CD4-positive, alpha-beta T cell treated with Interferon alpha-2 for 1 hour (primary cell): ENCODE results near the gene ARAP3.
"Not testable (repeated sequence)": the region's sequence is repeated elsewhere in the genome, so short reads cannot be mapped to it uniquely, and the experiment has no call there.

Experiments used
- DNase-seq, 2 donors: peaks; one replicate each; pipeline ENCODE4 v3.0.0-alpha.2; 2020 to 2022

The ARAP3 gene

DNA sequence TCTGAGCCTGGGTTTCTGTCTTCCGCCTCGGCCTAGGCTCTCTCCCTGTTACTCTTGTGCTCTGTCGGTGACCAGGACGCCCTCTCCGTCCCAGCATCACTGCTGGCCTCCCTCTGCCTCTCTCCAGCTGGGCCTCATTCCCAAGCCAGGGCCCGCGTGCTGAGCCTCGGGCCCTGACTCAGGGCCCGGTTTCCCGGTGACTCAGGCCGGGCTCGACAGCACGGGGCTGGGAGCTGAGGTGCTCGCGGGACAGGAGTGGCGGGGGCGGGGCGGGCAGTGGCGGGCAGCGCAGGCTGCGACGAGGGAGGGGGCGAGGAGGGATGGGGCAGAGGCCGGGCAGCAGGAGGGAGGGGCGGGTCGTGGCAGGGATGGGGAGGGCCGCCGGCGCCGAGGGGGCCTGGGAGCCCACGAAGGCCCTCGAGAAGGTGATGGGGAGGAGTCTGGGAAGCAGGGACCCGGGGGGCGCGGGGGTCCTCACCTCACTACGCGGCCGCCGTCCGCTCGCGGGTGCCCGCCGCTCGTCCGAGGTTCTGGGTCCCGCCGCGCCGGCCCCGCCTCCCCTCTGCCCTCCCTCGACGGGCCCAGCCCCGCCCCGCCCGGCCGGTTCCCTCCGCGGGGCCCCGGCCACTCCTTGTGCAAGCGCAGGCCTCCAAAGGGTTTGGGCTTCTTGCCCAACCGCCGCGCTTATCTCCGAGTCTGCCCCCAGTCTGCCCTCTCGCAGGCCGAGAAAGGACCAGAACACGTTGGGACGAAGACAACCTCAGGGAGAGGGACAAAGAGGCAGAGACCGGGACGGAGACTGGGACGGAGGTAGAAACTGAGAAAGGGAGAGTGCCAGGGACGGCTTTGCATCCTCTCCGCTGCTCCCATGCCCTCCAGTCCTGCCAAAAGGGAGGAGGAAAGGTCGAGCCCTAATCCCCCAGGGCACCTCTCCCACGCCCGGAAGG is at the start of gene ARAP3:
TSS of gene ARAP3 (minus strand) at position 536 of the 947 bp plus-strand sequence. CDS start 1,744 bp downstream, outside the sequence.
- DNase-seq, result peak; percentile 47 to 53

GRCh38 chr5:141729387-141730006 is 47.5 kb upstream of the ARAP3 start:
- no peak for DNase-seq

DNA sequence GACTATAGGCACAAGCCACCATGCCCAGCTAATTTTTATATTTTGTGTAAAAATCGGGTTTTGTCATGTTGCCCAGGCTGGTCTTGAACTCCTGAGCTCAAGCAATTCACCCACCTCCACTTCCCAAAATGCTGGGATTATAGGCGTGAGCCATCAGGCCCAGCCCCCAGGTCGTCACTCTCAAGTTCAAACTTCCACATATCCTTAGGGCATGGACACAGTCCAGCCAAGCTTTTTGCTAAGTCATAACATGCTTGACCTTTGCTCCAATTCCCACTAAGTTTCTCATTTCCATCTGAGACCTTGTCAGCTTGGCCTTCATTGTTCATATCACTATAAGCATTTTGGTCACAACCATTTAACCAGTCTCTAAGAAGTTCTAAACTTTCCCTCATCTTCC is 43.9 kb upstream of the ARAP3 start:
- no peak for DNase-seq

GRCh38 chr5:141725174-141725573 is 43.1 kb upstream of the ARAP3 start:
- DNase-seq, result not testable (repeated sequence)

DNA sequence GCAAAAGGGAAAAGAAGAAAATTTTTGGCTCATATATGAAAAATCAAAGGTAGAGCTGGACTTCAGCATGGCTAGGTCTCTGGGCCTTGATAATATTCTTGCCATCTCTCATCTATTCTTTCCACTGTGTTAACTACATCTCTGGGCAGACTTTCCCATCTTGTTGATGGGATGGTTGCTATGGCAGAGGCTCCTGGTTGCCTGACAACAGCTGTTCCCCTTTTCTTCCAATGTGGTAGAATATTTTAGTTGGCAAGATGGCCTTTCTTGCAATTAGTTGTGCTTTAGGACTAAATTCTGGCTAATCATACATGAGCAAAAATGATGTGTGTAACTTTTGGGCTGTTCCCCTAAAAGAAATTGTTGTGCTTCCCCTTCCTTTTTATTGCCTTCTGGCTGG is 40.2 kb upstream of the ARAP3 start:
- no peak for DNase-seq

DNA sequence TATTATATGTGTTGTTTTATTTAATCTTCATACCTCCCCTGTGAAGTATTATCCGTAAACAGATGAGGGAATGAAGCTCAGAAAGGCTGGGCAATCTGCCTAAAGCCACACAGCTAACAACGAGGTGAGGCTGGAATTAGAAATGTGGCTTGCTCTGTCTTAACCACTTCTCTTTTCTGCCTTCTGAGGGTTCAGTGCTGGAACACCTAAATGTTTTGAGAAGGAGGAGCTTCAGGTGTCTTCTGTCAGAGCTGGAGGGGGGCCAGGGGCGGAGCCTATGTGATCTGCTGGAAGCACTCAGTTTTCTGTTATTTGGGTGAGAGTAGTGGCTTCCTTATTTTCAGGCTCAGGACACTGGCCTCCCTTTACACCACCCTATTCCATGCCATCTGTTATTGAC is 35.0 kb upstream of the ARAP3 start:
- no peak for DNase-seq

- DNase-seq, result no peak
These were observed 34.4 kb upstream of the ARAP3 start for GRCh38 chr5:141716468-141716867.

GRCh38 chr5:141716009-141716408 is 34.0 kb upstream of the ARAP3 start:
- no peak for DNase-seq

GRCh38 chr5:141715346-141715905 is 33.4 kb upstream of the ARAP3 start:
- DNase-seq, result no peak

DNA sequence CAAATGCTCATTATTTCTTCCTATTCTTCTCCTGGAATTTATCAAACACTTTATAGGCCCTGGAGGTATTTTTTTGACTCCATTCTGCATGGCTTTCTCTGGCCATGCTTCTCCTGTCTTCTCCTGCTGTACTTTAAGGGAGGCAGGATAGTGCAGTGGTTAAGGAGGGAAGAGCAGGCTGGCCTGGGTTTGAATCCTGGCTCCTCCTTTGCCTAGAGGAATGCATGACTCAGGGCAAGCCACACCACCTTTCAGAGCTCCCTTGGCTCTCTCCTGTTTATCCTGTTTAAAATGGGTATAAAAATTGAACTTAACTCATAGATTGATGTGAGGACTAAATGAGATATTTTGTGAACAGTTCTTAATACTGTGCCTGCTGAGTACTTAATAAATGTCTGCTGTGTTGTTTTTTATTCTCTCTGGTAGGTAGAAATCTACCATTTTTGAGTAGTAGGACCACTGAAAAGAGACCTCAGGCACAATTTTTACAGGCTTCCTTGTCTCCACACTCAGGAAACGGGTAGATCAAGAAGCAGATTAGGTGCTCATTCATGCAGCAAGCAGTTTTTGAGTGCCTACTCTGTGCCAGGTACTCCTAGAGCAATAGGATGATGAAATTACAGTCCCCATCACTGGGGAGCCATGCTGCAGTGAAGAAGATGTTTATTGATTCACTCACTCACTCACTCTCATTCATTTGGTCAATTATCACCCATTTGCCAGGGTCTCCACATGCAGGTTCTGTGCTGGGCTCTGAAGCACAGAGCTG is 32.7 kb upstream of the ARAP3 start:
- DNase-seq, result no peak

GRCh38 chr5:141713616-141714309 is 31.7 kb upstream of the ARAP3 start:
- DNase-seq, result no peak

DNA sequence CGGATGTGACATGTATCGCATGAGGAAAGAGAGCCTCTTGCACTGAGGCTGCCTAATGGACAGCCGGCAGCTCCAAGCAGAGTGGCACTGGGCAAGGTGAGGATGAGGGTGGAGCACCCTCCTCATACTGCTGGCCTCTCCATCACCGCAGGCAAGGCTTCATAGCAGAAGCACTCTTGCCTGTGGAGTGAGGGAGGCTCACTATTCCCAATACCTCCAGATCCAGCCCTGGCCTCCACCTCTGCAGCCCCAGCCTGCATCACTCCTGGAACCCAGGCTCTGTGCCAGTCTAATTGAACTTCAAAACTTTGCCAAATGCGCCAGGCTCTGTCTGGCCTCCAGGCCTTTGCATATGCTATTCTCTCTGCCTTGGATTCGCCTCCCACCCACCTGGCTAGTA is 29.7 kb upstream of the ARAP3 start:
- DNase-seq, result no peak

DNA sequence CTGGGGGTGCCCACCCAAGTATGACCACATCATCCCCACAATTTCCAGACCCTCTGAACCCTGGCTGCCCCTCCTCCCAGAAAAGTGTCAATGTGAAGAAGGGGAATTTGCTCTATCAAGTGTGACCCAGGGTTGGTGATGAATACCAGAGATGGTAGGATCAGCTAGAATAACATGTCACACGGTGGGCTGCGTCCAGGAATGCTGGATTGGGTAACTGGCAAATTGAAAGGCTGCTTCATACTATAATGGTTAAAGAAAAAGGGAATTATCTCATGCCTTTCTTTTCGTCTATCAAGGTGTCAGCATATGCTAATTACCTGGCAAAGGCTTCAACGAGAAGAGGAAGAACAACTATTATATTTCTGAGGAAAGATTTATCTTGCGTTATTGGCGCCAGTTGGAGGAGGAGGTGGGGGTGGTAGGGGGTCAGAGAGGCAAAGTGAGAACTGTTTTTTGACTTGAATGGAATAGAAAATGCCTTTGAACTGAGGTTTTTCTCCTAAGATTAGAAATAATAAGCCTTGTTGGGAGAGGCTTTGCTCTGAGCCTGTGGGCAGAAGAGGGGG is 27.8 kb upstream of the ARAP3 start:
- DNase-seq, result no peak

DNA sequence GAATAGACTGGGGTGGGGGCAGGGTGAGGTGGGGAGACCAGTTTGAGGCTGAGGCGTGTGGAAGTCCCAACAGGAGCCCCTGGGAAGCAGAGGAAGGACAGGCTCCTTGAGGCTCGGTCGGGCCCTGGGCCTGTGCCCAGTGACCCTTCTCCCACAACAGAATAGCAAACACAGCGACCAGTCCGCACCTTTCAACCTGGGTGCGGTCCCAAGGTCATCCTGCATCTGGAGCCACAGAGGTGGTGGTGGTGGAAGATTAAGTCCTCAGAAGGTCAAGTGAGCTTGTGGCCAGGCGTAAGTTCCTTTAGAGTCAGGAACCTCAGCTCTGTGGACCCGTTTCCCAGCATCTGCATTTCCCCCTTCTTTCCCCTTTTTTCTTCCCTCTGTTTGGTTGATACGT is 26.0 kb upstream of the ARAP3 start:
- DNase-seq, result no peak

DNA sequence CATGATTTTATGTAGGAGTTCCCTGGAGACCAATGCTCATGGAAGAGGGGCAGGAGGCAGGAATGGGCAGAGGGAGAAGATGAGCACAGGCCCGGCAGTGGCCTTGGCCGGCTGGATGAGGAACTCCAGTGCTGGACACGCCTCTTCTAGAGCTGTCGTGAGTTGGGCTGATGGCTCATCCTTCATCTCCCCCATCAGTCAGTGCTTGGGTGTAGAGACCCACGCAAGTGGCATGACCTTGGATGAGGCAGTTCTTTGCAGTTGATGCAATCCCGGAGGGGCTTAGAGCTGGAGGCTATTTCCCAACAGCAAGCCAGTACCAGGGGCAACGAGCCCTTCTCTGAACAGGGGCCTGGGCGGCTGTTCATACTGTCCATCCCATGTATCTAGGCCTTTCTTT is 25.5 kb upstream of the ARAP3 start:
- no peak for DNase-seq

GRCh38 chr5:141706121-141706520 is 24.1 kb upstream of the ARAP3 start:
- DNase-seq, result no peak

DNA sequence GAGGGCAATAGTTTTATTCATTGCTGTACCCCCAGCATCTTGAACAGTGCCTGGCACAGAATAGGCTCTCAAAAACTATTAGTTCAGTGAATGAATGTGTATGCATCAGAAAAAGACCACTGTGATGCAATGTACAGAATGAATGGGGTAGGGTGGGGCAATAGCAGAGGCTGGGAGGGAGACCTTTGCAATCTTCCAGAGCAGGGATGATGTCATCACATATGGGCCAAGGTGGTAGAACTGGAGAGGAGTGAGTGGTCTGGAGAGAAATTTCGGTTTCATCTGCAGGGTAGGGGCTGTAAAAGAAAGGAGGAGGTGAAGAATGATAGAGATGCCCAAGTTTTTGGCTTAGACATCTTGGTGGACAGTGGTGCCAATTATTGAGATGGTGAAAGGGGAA is 23.4 kb upstream of the ARAP3 start:
- DNase-seq, result no peak

DNA sequence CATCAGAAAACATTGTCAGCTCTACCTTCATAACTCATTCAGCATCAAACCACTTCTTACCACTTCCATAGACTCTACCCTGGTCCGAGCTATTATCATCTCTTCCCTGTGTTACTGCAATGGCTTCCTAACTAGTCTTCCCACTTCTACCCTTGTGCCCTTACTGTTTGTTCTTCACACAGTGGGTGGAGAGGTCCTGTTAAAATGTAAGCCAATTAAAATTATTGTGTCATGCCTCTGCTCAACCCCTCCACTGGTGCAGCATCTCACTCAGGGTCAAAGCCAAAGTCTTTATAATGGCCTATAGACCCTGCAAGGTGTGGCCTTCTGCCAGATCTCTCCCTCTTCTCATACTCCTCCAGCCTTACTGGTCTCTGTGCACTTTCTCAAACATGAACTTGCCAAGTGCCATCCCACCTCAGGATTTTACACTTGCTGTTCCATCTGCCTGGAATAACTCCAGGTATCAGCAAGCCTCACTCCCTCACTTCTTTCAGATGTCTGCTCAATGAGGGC is 22.8 kb upstream of the ARAP3 start:
- DNase-seq, result no peak

GRCh38 chr5:141703133-141703561 is 21.1 kb upstream of the ARAP3 start:
- DNase-seq, result no peak

GRCh38 chr5:141701360-141702119 is 19.5 kb upstream of the ARAP3 start:
- DNase-seq, result no peak

DNA sequence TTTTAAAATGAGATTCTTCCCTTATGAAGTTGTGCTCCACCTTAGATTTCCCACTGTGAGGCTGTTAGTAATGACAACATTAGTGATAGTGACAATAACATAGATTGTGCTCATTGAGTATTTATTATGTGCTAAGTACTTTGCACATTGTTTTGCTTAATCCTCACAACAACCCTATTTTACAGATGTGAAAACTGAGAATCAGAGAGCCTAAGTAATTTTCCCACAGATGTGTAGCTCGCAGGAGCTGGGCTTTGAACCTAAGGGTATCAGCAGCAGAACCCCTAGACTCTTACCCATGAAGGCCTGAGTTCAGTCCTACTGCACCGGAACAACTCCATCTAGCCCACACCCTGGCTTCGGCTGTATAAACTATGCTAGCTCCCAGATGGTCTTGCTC is 15.6 kb upstream of the ARAP3 start:
- DNase-seq, result no peak
